Uterus (tissue), 2 donors: ENCODE data around the gene NSMCE3.

Source experiments
- CTCF ChIP-seq, 4 experiments: fragments of 200-600 bp in 2 of 4; fragments of 450-650 bp in 2 of 4; sonication (generic) in 2 of 4; IDR thresholded peaks; one replicate each; pipeline ENCODE4 v1.5.1; 2016 to 2019; ENCODE audit warnings: antibody characterized with exemption in 4 of 4, mild to moderate bottlenecking in 2 of 4, moderate library complexity in 1 of 4
- POLR2A ChIP-seq, 2 donors: fragments of 450-650 bp; IDR thresholded peaks; one replicate each; pipeline ENCODE4 v1.6.1; 2016; ENCODE audit warnings: antibody characterized with exemption in 2 of 2, mild to moderate bottlenecking in 1 of 2, moderate library complexity in 1 of 2

- TF ChIP-seq CTCF (IDR thresholded peaks at IDR 0.05), result no peak
- no peak for TF ChIP-seq POLR2A (IDR thresholded peaks at IDR 0.05)
These were observed 2.6 kb upstream of the NSMCE3 start for GRCh38 chr15:29272219-29272618.
